T-helper 1 cell treated with Interleukin-12 subunit alpha and Interleukin-12 subunit beta and Interleukin-4 antibody, amounts not matched to agents 30 μg/mL and 1 μg/mL, for 36 hours (primary cell): ENCODE data around the gene TMEM87A.

Experiments used
- H3K27ac Mint-ChIP-seq: one replicate; pipeline ENCODE4 v1.8.0; 2021; ENCODE audit warnings: mild to moderate bottlenecking, mixed read lengths
- H3K27me3 Mint-ChIP-seq: one replicate; pipeline ENCODE4 v1.8.0; 2021; ENCODE audit warnings: low read depth, mixed read lengths
- H3K36me3 Mint-ChIP-seq: one replicate; pipeline ENCODE4 v1.8.0; 2021; ENCODE audit warnings: low read depth, mixed read lengths
- H3K4me1 Mint-ChIP-seq: one replicate; pipeline ENCODE4 v1.8.0; 2021; ENCODE audit warnings: low read depth, mixed read lengths
- H3K4me3 Mint-ChIP-seq: one replicate; pipeline ENCODE4 v1.8.0; 2021; ENCODE audit warnings: mild to moderate bottlenecking, moderate library complexity, mixed read lengths
- H3K9me3 Mint-ChIP-seq: one replicate; pipeline ENCODE4 v1.8.0; 2021; ENCODE audit warnings: mixed read lengths

Gene TMEM87A

DNA sequence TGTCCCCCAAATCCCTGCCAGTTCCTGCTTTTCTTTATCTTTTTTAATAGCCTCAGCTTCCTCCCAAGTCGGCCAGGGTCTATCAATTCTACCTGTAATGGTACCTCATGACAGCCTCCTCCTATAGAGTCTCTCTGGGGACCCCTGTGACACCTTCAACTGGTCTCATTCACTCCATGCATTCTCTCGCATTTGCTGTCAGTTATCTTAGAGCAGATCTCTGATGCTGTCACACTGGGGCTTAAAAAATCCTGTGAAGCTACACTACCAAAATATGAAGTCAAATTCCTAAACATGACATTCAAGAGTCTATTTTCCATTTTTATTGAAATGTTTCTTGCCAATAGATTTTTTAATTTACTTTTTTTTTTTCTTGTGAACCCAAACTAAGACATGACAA lies 70.6 kb downstream of the TMEM87A start:
- Mint-ChIP-seq H3K27ac (no peak overlapping the region), H3K27me3 (no peaks in the 10 kb centered on the region), H3K4me3 (no peak overlapping the region), H3K36me3 (peaks cover 26% of the 10 kb centered on the region), H3K9me3 (no peaks in the 10 kb centered on the region), H3K4me1 (peaks cover 22% of the 10 kb centered on the region)

GRCh38 chr15:42201801-42202200 lies 71.4 kb downstream of the TMEM87A start:
- Mint-ChIP-seq H3K27me3 (no peaks in the 10 kb centered on the region), H3K36me3 (peaks cover 25% of the 10 kb centered on the region), H3K9me3 (no peaks in the 10 kb centered on the region), H3K4me3 (no peak overlapping the region), H3K4me1 (peaks cover 15% of the 10 kb centered on the region), H3K27ac (no peak overlapping the region)

- no peak overlapping the region for H3K4me3 Mint-ChIP-seq
- peaks cover 3% of the 10 kb centered on the region for H3K9me3 Mint-ChIP-seq
- peaks cover 31% of the 10 kb centered on the region for H3K36me3 Mint-ChIP-seq
- no peaks in the 10 kb centered on the region for H3K27me3 Mint-ChIP-seq
- peaks cover 5% of the 10 kb centered on the region for H3K4me1 Mint-ChIP-seq
- H3K27ac Mint-ChIP-seq = no peak overlapping the region
Measured at GRCh38 chr15:42199126-42199525, 74.1 kb downstream of the TMEM87A start.

DNA sequence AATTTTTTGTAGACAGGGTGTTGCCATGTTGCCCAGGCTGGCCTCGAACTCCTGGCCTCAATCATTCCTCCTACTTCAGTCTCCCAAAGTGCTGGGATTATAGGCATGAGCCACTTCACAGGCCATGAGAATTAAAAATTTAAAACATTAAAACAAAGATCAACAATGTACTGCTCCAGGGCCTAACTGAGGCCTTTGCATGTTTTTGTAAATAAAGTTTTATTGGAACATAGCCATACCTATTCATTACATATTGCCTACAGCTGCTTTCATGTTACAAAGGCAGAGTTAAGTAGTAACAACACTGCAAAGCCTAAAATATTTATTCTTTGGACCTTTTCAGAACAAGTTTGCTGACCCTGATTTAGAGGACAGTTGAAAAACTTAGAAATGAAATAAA lies 74.7 kb downstream of the TMEM87A start:
- Mint-ChIP-seq H3K4me1 (peaks cover 9% of the 10 kb centered on the region), H3K27me3 (no peaks in the 10 kb centered on the region), H3K36me3 (peaks cover 31% of the 10 kb centered on the region)

GRCh38 chr15:42194513-42194912 lies 78.7 kb downstream of the TMEM87A start:
- H3K4me1 Mint-ChIP-seq = peaks cover 28% of the 10 kb centered on the region
- no peak overlapping the region for H3K27ac Mint-ChIP-seq
- H3K4me3 Mint-ChIP-seq = no peak overlapping the region
- no peaks in the 10 kb centered on the region for H3K27me3 Mint-ChIP-seq
- H3K9me3 Mint-ChIP-seq = peaks cover 3% of the 10 kb centered on the region
- peaks cover 43% of the 10 kb centered on the region for H3K36me3 Mint-ChIP-seq

More for the DNA sequence above, 74.7 kb downstream of the TMEM87A start:
- Mint-ChIP-seq H3K27ac (no peak overlapping the region), H3K9me3 (peaks cover 3% of the 10 kb centered on the region), H3K4me3 (no peak overlapping the region)

DNA sequence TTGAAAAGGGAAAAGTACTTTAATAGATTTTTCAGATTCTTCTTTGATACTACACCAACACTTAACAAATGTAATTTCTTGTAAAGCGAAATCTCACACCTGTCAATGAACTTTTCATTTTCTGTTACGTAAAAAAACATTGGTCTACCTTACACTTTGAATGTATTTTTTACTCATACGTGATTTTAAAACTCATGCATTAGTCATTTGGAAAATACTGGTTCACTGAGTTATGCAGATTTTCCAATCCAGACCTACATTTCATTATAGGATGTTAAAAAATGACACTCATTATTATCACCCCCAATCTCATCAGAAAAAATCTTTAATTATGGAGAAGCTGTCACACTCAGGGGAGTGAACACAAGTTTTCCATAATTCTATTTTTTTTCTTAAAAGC lies 79.8 kb downstream of the TMEM87A start:
- H3K9me3 Mint-ChIP-seq = peaks cover 3% of the 10 kb centered on the region
- no peak overlapping the region for H3K4me3 Mint-ChIP-seq
- H3K27me3 Mint-ChIP-seq = no peaks in the 10 kb centered on the region
- peaks cover 40% of the 10 kb centered on the region for H3K36me3 Mint-ChIP-seq
- H3K4me1 Mint-ChIP-seq = peaks cover 28% of the 10 kb centered on the region
- H3K27ac Mint-ChIP-seq = no peak overlapping the region

- H3K9me3 Mint-ChIP-seq = peaks cover 3% of the 10 kb centered on the region
- H3K4me1 Mint-ChIP-seq = peaks cover 28% of the 10 kb centered on the region
- peaks cover 40% of the 10 kb centered on the region for H3K36me3 Mint-ChIP-seq
- H3K27ac Mint-ChIP-seq = no peak overlapping the region
- H3K27me3 Mint-ChIP-seq = no peaks in the 10 kb centered on the region
- H3K4me3 Mint-ChIP-seq = no peak overlapping the region
Measured at GRCh38 chr15:42191610-42192346, 81.5 kb downstream of the TMEM87A start.

DNA sequence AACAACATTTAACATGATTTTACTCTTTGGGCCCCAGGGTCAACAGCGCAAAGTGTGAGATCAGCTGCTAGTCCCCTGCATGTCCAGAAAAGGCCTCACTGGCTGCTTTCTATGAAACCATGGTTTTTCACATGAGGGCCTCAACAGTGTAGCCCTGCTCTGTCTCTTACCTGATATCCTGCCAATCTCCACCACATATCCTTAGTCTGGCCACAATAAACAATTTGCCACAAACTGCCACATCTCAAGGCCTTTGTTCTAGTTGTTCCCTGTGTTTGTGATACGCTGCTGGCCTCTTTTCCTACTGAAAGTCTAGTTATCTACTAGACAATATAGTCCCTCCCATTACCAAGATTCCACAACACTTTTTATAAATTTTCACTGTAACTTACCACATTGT lies 82.9 kb downstream of the TMEM87A start:
- no peak overlapping the region for H3K27ac Mint-ChIP-seq
- peaks cover 34% of the 10 kb centered on the region for H3K36me3 Mint-ChIP-seq
- no peaks in the 10 kb centered on the region for H3K27me3 Mint-ChIP-seq

DNA sequence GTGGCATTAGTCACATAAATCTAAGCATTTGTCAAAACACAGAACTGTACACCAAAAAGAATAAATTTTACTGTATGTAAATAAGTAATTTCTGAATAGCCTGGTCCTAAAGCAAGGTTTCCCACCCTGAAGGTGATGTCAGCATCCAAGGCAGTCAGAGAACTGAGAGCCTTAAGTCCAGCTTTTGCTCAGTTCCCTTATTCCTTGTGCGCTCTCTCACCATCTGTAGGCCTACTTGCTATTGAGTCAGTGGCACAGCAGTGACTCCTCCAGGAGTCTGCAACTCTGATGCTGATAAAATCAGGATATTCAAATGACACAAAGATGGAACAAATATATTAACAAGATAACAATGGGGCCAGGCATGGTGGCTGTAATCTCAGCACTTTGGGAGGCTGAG lies 87.4 kb downstream of the TMEM87A start:
- Mint-ChIP-seq H3K36me3 (peaks cover 45% of the 10 kb centered on the region), H3K27ac (no peak overlapping the region), H3K9me3 (no peaks in the 10 kb centered on the region), H3K4me3 (no peak overlapping the region), H3K27me3 (no peaks in the 10 kb centered on the region), H3K4me1 (peaks cover 8% of the 10 kb centered on the region)

More for the DNA sequence above, 82.9 kb downstream of the TMEM87A start:
- peaks cover 28% of the 10 kb centered on the region for H3K4me1 Mint-ChIP-seq
- no peaks in the 10 kb centered on the region for H3K9me3 Mint-ChIP-seq
- no peak overlapping the region for H3K4me3 Mint-ChIP-seq

DNA sequence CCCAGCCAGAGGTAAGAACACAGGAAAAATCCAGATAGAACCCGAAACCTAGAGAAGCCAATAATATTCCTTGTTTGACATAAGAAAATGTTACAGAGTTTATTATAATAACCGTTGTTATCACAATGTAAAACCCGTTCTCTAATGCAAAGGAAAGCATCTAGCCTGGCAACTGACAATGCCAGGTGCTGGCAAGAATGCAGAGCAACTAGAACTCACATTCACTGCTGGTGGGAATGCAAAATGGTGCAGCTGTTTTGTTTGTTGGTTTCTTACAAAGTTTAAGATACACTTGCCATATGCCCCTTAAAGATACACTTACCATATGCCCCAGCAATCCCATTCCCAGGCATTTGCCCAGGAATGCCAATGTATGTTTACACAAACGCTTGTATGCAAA lies 88.5 kb downstream of the TMEM87A start:
- Mint-ChIP-seq H3K27me3 (no peaks in the 10 kb centered on the region), H3K4me3 (no peak overlapping the region), H3K4me1 (no peaks in the 10 kb centered on the region), H3K9me3 (no peaks in the 10 kb centered on the region), H3K36me3 (peaks cover 42% of the 10 kb centered on the region), H3K27ac (no peak overlapping the region)

GRCh38 chr15:42184296-42184695 lies 88.9 kb downstream of the TMEM87A start:
- Mint-ChIP-seq H3K4me1 (no peaks in the 10 kb centered on the region), H3K4me3 (no peak overlapping the region), H3K27me3 (no peaks in the 10 kb centered on the region), H3K36me3 (peaks cover 42% of the 10 kb centered on the region), H3K27ac (no peak overlapping the region), H3K9me3 (no peaks in the 10 kb centered on the region)

- Mint-ChIP-seq H3K27me3 (no peaks in the 10 kb centered on the region), H3K27ac (no peak overlapping the region), H3K9me3 (no peaks in the 10 kb centered on the region), H3K4me3 (no peak overlapping the region), H3K36me3 (peaks cover 45% of the 10 kb centered on the region), H3K4me1 (no peaks in the 10 kb centered on the region)
Measured at GRCh38 chr15:42182961-42183360, 90.3 kb downstream of the TMEM87A start.

DNA sequence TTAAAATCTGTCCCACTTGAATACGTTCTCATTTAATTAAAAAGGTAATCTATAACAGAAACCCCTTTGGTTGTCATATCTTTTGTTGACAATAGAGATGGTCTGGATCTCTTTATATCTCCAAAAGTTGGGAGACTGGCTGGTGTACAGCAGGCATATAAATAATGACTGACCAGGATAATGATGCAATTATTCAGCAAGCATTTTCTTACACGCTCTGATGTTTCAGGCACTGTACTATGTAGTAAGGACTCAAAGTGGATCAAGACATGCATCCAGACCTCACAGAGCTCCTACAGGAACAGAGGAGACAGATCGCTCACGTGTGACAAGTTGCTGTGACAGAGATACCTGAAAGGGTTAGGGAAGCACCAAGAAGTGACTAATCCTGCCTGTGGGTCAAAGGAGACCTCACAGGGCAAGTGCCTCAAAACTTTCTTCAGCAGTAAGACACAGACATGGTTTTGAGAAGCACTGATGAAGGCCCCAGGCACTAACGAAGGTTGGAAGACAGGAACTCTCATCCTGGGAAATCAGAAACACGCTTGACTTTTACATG lies 90.8 kb downstream of the TMEM87A start:
- Mint-ChIP-seq H3K9me3 (no peaks in the 10 kb centered on the region), H3K36me3 (peaks cover 47% of the 10 kb centered on the region), H3K4me1 (no peaks in the 10 kb centered on the region), H3K27me3 (no peaks in the 10 kb centered on the region), H3K27ac (no peak overlapping the region), H3K4me3 (no peak overlapping the region)

DNA sequence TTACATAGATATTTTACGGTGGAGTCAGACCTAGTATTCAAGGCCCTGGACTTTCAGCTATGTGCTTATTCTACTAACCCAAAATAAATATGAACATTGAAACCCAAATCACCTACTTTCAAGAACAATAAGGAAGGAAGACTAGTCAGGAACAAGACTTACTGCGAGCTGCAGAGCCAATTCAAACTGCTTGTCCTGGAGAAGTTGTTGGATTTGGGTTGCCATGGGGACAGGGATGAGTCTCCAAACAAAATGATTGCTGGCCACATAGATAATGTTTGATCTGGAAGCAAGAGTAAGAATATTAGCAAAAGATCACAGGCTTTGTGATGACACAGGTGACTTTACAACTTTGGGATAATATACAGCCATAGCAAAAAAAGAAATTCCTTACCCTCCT lies 95.2 kb downstream of the TMEM87A start:
- no peaks in the 10 kb centered on the region for H3K27me3 Mint-ChIP-seq
- no peaks in the 10 kb centered on the region for H3K9me3 Mint-ChIP-seq
- peaks cover 48% of the 10 kb centered on the region for H3K36me3 Mint-ChIP-seq
- no peaks in the 10 kb centered on the region for H3K4me1 Mint-ChIP-seq
- H3K27ac Mint-ChIP-seq = no peak overlapping the region
- no peak overlapping the region for H3K4me3 Mint-ChIP-seq

DNA sequence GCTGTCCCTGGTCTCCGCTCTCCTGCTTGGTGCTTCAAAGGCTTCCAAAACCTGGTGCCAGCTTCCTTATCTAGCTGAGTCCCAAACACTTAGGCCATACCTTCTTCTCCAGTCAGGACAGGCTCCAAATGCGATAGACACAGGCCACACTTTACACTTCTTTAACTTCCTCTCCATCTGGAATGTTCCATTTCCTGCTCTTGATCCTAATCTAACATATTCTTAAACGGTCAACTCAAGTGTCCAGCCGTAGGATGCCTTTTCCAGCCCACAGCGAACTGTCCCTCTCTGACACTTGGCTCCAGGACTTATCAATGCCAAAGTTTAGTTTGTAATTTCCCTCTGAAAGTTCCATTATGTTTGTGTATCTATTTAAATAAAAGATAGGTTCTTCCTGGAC lies 97.6 kb downstream of the TMEM87A start:
- H3K4me3 Mint-ChIP-seq = no peak overlapping the region
- H3K27ac Mint-ChIP-seq = no peak overlapping the region
- peaks cover 51% of the 10 kb centered on the region for H3K36me3 Mint-ChIP-seq
- H3K9me3 Mint-ChIP-seq = no peaks in the 10 kb centered on the region
- peaks cover 9% of the 10 kb centered on the region for H3K4me1 Mint-ChIP-seq
- H3K27me3 Mint-ChIP-seq = no peaks in the 10 kb centered on the region
